Middle frontal gyrus (tissue), 1 donor: Measurements from ENCODE around the gene NID1.
"Not testable (repeated sequence)": the region's sequence is repeated elsewhere in the genome, so short reads cannot be mapped to it uniquely, and the experiment has no call there.

ENCODE experiments used
- DNase-seq: peaks from one replicate; pipeline ENCODE4 v3.0.0-alpha.2; 2015; ENCODE audit warnings: low spot score; ENCODE audit errors: extremely low spot score

Gene NID1

DNA sequence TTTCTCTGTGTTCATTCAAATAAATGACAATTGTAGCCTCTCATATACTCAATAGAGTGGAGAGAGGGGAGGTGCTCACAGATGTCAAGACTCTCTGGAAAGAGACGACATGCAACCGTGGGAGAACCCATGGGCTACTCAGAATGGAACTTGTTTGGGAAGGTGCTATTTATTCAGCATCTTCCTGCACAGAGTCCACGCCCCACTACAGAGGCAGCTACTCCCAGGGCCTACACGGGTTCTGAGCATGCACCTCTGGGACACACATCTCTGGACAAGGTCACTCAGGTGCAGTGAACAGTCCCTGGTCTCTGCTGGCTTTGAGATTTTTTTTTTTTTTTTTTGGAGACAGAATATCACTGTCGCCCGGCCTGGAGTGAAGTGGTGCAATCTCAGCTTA, 64.1 kb downstream of the NID1 start:
- no peak for DNase-seq

DNA sequence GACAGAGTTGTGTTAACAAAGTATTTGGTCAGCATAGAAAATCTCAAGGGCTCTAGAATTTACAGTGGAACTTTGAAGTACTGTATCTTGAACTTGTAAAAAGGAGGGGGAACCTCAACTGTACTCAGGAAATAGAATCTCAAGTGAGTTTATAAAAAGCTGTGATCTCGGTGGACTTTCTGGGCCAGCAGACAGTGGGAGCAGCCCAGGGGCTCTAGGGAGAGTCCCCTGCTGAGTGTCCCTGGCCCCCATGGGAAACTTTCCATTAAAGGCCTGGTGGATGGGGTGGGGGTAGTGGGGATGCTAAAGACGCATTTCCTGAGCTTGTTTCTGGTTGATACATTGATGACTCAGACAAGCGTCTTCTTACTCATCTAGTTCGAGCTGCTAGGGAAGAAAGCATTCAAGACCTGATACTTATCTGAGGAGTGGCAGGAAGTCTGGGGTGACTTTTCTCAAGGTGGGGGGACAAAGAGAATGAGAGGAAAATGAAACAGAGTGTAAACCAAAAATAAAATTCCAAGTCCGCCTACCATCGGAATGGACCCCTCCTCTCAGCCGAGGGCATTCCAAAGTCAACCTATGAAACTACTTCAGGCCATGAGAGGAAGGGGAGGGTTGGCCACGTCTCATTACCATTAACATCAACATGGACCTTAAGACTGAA, 65.5 kb downstream of the NID1 start:
- no peak for DNase-seq

DNA sequence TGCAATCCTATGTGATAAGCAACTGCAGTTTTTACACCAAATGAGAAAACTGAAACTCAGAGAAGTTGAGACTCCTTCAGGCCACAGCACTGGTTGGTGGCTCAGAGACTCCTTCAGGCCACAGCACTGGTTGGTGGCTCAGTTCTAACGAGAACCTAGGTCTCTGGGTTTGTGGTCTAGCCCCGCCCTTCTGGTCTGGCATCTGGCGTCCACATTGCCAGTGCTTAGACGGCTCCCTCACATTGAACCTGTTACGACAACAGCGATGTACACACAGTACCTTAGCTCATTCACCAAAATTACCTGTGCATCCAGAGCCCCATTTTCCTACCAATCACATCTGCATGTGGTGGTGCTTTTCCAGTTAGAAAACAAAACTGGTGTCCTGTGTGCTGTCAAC, 66.1 kb downstream of the NID1 start:
- DNase-seq = no peak

DNA sequence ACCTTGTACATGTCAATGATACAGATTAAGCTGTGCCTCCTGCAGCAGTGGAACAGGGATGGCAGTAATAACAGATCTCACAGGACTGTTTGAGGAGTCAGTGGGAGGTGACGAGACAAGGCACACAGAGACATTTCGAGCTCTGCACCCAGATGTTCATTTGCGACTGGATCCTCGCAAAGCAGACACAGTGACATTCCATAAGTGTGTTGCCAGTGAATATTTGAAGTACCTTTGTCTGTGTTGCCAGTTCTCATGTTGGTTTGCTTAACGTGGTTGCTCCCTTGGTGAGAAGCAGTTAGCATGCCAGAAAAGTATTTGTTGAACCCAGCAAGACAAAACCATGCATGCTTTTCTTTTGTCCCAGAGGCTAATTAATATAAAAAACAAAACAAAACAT, 67.0 kb downstream of the NID1 start:
- no peak for DNase-seq

DNA sequence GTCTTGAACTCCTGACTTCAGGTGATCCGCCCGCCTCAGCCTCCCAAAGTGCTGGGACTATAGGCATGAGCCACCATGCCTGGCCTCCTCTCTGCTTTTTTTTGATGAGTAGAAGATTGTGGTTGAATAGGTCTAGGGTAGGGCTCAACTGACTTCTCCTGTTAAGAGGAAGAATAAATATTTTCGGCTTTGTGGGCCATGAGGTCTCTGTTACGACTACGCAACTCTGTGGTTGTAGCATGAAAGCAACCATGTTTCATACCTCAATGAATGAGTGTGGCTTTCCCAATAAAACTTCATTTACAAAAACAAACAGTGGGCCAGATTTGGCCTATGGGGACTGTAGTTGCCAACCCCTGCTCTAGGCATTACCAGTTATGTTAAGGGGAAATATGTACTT, 67.8 kb downstream of the NID1 start:
- DNase-seq = no peak

DNA sequence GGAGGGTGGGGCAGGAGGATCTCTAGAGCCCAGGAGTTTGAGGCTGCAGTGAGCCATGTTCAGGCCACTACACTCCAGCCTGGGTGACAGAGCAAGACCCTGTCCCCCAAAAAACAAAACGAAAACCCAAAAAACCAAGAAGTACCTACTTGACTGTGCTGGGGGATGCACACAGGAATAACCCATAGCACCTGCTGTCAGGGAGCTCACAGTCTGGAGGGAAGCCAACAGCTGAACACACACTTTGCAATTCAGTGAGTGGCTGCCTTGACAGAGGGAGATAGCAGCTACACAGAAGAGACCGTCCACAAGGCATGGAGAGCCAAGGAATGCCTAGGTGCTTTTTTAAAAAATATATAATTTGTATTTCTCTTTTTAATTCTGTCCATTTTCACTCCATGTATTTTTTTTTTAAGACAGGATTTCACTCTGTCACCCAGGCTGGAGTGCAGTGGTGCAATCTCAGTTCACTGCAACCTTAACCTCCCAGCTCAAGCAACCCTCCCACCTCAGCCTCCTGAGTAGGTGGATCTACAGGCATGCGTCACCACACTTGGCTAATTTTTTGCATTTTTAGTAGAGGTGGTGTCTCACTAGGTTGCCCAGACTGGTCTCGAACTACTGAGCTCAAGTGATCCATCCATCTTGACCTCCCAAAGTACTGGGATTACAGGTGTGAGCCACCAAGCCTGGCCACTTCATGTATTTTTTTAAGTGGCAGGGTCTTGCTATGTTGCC, 68.7 kb downstream of the NID1 start:
- DNase-seq = no peak

DNA sequence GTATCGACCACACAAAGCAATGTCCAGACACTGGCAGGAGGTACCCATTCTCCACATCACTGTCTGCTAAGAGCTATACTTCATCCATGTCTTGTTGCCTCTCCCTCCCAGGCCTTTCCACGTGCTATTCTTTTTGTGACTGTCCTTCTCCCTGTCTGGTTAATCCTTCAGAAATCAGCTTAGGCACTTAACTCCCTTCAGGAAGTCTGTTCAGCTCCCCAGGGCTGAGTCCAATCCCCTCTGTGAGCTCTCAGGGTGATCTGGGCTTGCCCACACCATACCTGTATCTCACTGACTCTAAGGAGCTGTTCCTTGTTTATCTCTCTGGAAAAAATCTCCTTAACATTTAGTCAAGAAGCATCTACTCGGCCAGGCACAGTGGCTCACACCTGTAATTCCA, 69.4 kb downstream of the NID1 start:
- no peak for DNase-seq

DNA sequence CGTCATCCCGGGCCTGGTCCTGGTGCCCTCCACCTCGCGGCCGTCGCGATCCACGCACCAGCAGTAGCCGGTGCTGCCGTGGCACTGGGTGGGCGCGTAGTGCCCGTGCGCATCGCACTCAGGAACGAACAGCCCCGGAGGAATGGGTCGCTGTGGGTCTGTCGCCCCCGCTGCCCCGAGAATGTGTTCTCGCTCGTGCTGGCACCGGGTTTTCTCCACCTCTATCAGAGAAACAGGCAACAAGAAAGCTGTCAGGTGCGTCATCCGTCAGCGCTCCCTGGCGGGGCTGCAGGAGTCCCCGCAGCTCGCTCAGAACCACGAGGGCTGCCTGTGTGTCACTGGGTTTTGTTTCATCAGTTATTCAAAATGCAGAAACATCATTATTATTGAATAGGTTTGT, 71.2 kb downstream of the NID1 start:
- DNase-seq = no peak

DNA sequence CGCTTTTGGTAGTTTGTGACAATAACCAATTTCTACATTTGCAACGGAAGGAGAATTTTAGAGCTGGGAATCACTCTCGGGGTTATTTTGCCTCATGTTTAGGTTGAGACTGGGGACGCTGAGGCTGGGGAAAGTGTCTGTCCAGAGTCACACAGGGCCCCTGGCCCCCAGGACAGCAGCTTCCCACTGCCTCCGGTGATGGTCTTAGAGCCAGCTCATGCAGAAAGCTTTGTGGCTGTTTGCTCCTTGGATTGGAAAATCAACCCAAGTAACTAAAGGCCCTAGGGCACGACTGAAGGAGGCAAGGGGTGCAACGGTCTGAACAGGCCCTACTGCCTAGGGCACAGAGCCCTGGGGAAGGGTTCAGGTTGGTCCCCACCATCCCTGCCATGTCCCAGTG, 72.0 kb downstream of the NID1 start:
- DNase-seq = no peak

DNA sequence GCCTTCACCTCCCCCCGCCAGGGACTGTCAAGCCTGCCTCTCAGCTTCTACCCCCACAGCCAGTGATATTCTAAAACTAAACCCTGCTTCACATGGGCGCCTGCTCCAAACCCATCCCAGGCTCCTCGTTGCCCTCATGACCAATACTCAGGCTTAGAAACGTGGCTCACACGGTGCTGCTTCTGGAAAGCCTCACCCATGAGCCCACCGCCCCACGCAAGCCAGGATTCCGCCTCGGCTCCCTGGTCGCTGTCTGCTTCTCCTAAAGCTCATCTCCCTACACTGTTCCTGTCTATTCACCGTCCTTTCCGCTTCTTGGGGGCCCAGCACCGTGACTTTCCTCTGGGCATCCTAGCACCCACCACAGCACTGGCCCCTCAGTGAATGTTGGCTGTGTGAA, 72.5 kb downstream of the NID1 start:
- DNase-seq = no peak

DNA sequence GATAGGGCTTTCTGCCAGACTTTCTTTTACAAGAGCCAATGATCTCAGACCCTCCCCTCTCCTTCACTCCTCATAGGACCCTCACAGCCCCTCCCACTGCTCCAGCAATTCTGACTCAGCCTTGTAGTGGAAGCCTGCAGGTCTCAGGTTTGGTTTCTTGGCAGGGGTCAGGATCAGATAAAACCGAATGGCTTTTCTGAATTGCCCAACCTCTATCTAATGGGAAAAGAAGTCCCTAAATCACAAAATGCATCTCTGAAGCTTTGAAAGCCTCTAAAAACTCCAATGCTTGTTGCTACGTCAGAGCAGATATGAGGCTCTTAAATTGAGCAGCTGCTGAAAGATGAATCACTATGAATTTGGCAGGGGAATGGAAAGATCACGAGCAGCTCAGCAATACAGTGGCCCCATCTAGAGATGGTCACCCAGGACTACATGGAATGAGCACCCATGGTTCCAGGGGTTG, 74.5 kb downstream of the NID1 start:
- DNase-seq = no peak

DNA sequence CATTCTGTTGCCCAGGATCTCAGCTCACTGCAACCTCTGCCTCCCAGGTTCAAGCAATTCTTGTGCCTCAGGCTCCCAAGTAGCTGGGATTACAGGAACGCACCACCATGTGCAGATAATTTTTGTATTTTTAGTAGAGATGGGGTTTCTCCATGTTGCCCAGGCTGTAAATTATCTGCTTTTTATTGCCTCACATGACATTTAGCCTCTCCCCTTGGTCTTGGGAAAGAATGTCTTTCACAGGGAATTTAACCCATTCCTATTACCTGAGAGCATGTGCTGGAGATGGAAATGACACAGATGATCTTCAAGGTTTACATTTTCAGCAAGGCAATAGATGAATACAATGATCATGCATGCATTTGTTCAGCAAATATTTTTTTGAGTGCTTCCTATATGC, 75.8 kb downstream of the NID1 start:
- no peak for DNase-seq

DNA sequence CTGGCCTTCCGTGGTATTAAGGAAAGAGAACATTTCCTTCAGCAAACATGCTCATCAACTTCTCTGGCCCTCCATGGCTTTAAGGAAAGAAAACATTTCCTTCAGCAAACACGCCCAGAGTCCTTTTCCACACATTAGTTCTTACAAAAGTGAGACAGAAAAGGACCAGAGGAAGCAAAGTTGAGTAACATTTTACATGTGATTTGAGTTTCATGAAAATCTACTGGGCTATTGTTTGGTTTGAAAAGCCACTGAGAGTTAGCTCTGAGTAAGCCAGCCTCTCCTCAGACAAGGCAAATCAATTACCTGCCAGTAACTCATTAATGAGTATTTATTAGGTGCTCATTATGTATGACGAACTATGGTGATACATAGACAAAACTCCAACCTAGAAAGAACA, 78.0 kb downstream of the NID1 start:
- DNase-seq = no peak

DNA sequence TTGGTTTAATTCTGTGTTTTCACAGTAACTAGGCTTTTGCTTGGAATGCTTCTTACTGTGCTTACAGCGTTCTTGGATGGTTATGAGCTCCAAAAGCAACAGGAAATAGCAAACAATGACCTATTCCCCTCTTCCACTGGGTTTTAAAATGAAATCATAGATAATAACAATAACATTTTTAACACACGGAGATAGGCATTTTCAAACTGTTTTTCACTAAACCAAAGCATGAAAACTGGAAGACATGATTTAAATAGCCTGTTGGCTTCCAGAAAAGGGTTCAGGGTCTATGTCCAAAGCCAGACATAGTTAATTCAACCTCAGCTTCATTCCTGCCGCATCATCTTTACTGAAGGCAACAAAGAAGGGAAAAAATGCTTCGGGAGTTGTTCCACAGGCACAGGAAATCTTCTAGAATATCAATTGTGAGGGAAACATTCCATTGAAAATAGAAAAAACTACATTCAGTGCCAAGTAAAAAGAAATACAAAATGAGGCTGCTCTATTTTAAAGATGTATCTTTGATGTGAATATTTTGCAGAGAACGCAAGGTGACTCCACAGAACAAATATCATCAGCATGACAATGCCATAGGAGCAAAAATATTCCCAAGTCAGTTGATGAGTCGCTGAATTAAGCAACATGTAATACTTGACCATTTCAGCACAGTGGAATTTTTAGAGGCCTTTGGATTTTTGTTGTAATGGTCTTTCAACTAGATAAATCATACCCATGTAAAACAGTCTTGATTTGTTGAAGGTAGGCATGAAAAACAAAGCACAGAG, 80.7 kb downstream of the NID1 start:
- DNase-seq = no peak

DNA sequence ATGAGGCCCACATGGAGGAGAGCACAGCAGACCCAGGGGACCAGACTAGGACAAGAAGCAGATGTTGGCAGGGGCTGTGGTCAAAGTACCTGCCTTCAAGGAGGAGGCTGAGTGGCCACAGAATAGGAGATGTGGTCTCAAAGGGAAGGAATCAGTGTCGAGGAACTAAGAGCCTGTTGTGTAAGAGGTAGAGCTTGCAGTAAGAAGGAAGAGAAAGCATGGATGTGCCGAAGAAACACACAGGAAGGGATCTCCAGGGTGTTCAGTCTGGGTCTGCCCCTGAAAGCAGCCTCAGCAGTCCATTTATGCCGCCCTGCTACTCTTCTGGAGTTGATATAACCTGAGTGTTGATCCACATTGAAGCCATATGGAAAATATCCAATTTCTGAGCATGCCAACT, 83.9 kb downstream of the NID1 start:
- DNase-seq = no peak

DNA sequence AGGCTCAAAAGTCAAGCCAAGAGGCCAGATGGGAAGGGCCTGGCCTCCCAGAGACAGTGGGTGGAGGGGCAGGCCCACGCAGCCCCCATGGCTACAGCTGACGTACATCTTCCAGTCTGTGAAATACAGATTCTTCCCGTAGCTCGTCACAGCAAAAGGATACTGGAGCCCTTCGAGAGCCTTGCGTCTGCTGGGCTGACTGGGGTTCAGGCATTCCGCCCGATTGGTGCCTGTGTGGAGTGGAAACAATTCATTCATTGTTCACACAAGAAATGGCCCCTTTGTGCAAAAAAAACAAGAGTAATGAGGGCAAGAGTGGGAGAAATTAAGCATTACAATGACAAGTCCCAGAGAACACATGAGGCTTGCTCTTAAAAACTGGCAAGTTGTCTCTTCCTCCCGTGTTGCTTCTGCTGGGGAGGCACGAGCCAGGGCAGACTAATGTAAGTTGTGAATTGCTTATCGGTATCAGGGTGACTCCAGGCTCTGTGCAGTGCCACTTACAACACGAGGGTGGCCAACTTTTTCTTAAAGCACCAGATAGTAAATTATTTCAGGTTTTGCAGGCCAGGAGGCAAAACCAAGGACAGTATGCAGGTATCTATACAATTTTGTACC, 85.1 kb downstream of the NID1 start:
- DNase-seq = no peak

DNA sequence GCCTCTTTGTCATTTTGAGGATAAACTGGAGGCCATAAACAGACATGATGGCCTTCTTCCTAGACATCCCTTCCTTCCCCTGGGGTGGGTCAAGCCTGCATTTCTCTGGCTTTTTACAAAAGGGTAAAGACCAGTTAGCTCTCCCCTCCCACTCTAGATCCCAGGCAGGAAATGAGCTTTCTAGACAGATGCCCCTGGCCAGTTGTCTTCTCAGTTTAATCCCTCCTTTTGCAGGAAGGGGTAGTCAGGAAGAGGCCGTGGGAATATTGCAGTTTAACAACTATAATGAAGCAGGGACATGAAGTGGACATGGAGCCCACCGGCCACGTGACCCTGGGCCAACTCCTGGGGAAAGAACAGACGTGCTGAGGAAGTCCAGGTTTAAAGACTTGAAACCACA, 85.7 kb downstream of the NID1 start:
- DNase-seq = no peak

DNA sequence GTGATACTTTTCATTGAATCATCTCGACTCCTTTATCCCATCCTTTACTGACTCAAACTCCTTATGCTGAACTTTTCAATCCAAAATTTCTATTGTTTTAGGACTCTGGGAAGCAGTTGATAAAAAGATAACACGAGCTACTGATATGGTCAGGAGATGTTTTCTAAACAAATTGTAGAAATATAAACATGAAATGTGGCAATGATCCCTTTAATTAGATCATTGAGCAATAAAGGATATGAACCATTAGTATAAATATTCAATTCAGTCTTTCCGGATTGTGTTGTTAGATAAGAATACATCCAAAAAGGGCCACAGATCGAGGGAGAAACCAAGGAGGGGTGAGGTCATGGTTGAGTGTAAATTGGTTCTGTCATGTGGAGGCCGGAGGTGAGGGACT, 88.4 kb downstream of the NID1 start:
- DNase-seq = no peak

DNA sequence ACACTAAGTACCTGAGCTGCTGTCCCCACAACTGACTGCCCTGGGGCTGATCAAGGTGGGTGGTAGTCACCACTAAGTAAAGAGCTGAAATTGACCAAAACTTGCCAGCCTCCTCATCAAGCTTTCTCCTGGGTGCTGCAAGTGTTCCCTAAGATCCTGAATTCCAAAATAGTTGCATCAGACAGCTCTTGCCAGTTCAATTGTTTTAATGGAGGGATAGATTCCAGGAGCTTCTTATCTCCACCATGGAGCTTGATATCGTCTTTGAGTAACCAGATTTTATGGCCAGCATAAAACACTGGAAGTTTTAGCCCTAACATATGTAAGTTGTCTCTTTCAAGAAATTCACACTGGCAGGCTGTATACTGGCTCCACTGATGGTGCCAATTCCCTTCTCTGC, 90.3 kb downstream of the NID1 start:
- DNase-seq = no peak

DNA sequence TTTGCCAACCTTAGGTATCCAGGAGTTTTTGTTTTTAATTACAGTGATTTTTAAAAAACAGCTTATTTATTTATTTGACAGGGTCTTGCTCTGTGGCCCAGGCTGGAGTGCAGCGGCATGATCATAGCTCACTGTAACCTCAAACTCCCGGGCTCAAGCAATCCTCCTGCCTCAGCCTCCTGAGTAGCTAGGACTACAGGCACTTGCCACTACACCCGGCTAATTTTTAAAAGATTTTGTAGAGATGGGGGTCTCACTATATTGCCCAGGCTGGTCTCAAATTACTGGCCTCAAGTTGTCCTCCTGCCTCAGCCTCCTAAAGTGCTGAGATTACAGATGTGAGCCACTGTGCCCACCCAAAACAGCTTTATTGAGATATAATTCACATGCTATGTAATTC, 92.2 kb downstream of the NID1 start:
- DNase-seq = not testable (repeated sequence)

DNA sequence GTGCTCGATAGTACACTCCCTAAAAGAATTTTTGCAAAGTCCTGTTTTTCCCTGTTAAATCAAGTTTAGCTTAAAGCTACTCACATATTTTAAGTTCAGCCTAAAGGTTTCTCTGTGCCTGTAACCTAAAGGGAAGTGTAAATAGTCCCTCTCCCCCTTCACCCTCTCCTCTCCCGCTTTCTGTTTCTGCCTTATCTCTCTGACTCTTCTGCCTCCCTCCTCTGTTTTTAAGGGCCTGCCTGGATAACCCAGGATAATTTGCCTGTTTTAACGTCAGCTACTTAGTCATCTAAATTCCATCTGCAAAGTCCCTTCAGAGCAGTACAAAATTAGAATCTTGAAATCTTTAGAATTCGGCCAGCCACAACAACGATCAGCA, 92.6 kb downstream of the NID1 start:
- DNase-seq = no peak
